ENCODE measurements around the gene GTSE1. TPM values are rescaled to one million over a fixed set of nuclear protein-coding genes. Genes with fewer than 3 reads are reported as not detected.

GTSE1 gene
- total and polyA plus RNA-seq, 9 donors, result 4.4 to 14.1 (median 10.8) TPM

- H3K4me1 ChIP-seq (ENCODE audit: control insufficient read depth, insufficient read depth, low read length), result peaks cover 8% of the 10 kb centered on the region
- DNase-seq, result no peak
- H3K9me3 ChIP-seq (replicated peaks; ENCODE audit: control insufficient read depth, low read depth, low read length), result peaks cover 7% of the 10 kb centered on the region
- peaks cover 6% of the 10 kb centered on the region for H3K27me3 ChIP-seq (ENCODE audit: control insufficient read depth, insufficient read depth, low read length)
- 84% methylated on average over 28 of the region's 35 CpGs for WGBS (ENCODE audit: insufficient coverage)
- no peak overlapping the region for H3K4me3 ChIP-seq (ENCODE audit: low read length)
- H3K36me3 ChIP-seq (ENCODE audit: control insufficient read depth, insufficient read depth, low read length), result peaks cover 5% of the 10 kb centered on the region
- no peak overlapping the region for H3K27ac ChIP-seq (ENCODE audit: low read length)
Observed at GRCh38 chr22:46363611-46364321, 67.1 kb downstream of the GTSE1 start.

- DNase-seq, result no peak
- Histone ChIP-seq H3K4me1 (ENCODE audit: control insufficient read depth, insufficient read depth, low read length) (peaks cover 8% of the 10 kb centered on the region), H3K27me3 (ENCODE audit: control insufficient read depth, insufficient read depth, low read length) (peaks cover 6% of the 10 kb centered on the region), H3K27ac (ENCODE audit: low read length) (no peak overlapping the region), H3K36me3 (ENCODE audit: control insufficient read depth, insufficient read depth, low read length) (peaks cover under 1% of the 10 kb centered on the region), H3K9me3 (replicated peaks; ENCODE audit: control insufficient read depth, low read depth, low read length) (peaks cover 7% of the 10 kb centered on the region), H3K4me3 (ENCODE audit: low read length) (no peak overlapping the region)
- WGBS (ENCODE audit: insufficient coverage), result 74% methylated on average over 26 of the region's 26 CpGs
Observed at GRCh38 chr22:46364341-46365165, 67.9 kb downstream of the GTSE1 start.

GRCh38 chr22:46365166-46365624 is 68.5 kb downstream of the GTSE1 start:
- H3K27ac ChIP-seq (ENCODE audit: low read length), result no peak overlapping the region
- H3K4me3 ChIP-seq (ENCODE audit: low read length), result no peak overlapping the region
- H3K9me3 ChIP-seq (replicated peaks; ENCODE audit: control insufficient read depth, low read depth, low read length), result peaks cover 4% of the 10 kb centered on the region
- 82% methylated on average over 20 of the region's 22 CpGs for WGBS (ENCODE audit: insufficient coverage)
- no peaks in the 10 kb centered on the region for H3K36me3 ChIP-seq (ENCODE audit: control insufficient read depth, insufficient read depth, low read length)
- H3K27me3 ChIP-seq (ENCODE audit: control insufficient read depth, insufficient read depth, low read length), result peaks cover 9% of the 10 kb centered on the region
- no peak for DNase-seq
- peaks cover 8% of the 10 kb centered on the region for H3K4me1 ChIP-seq (ENCODE audit: control insufficient read depth, insufficient read depth, low read length)

GRCh38 chr22:46366327-46366731 is 69.7 kb downstream of the GTSE1 start:
- 77% methylated on average over 14 of the region's 19 CpGs for WGBS (ENCODE audit: insufficient coverage)
- no peaks in the 10 kb centered on the region for H3K9me3 ChIP-seq (replicated peaks; ENCODE audit: control insufficient read depth, low read depth, low read length)
- no peak overlapping the region for H3K4me3 ChIP-seq (ENCODE audit: low read length)
- H3K27me3 ChIP-seq (ENCODE audit: control insufficient read depth, insufficient read depth, low read length), result peaks cover 9% of the 10 kb centered on the region
- no peak for DNase-seq
- H3K4me1 ChIP-seq (ENCODE audit: control insufficient read depth, insufficient read depth, low read length), result peaks cover 8% of the 10 kb centered on the region
- H3K27ac ChIP-seq (ENCODE audit: low read length), result no peak overlapping the region
- H3K36me3 ChIP-seq (ENCODE audit: control insufficient read depth, insufficient read depth, low read length), result no peaks in the 10 kb centered on the region

GRCh38 chr22:46366801-46367706 is 70.4 kb downstream of the GTSE1 start:
- Histone ChIP-seq H3K27ac (ENCODE audit: low read length) (no peak overlapping the region), H3K4me3 (ENCODE audit: low read length) (no peak overlapping the region), H3K36me3 (ENCODE audit: control insufficient read depth, insufficient read depth, low read length) (no peaks in the 10 kb centered on the region), H3K4me1 (ENCODE audit: control insufficient read depth, insufficient read depth, low read length) (peaks cover 7% of the 10 kb centered on the region), H3K9me3 (replicated peaks; ENCODE audit: control insufficient read depth, low read depth, low read length) (no peaks in the 10 kb centered on the region), H3K27me3 (ENCODE audit: control insufficient read depth, insufficient read depth, low read length) (peaks cover 9% of the 10 kb centered on the region)
- DNase-seq, result no peak
- WGBS (ENCODE audit: insufficient coverage), result 61% methylated on average over 44 of the region's 45 CpGs

- peaks cover 10% of the 10 kb centered on the region for H3K27me3 ChIP-seq (ENCODE audit: control insufficient read depth, insufficient read depth, low read length)
- no peak overlapping the region for H3K4me3 ChIP-seq (ENCODE audit: low read length)
- no peaks in the 10 kb centered on the region for H3K36me3 ChIP-seq (ENCODE audit: control insufficient read depth, insufficient read depth, low read length)
- WGBS (ENCODE audit: insufficient coverage), result 27% methylated on average over 12 of the region's 19 CpGs
- no peak overlapping the region for H3K27ac ChIP-seq (ENCODE audit: low read length)
- no peak for DNase-seq
- H3K9me3 ChIP-seq (replicated peaks; ENCODE audit: control insufficient read depth, low read depth, low read length), result no peaks in the 10 kb centered on the region
- H3K4me1 ChIP-seq (ENCODE audit: control insufficient read depth, insufficient read depth, low read length), result peaks cover under 1% of the 10 kb centered on the region
Observed at GRCh38 chr22:46367707-46368191, 71.1 kb downstream of the GTSE1 start.

- Histone ChIP-seq H3K27me3 (ENCODE audit: control insufficient read depth, insufficient read depth, low read length) (peaks cover 11% of the 10 kb centered on the region), H3K27ac (ENCODE audit: low read length) (no peak overlapping the region), H3K36me3 (ENCODE audit: control insufficient read depth, insufficient read depth, low read length) (no peaks in the 10 kb centered on the region), H3K4me1 (ENCODE audit: control insufficient read depth, insufficient read depth, low read length) (no peaks in the 10 kb centered on the region), H3K4me3 (ENCODE audit: low read length) (no peak overlapping the region), H3K9me3 (replicated peaks; ENCODE audit: control insufficient read depth, low read depth, low read length) (no peaks in the 10 kb centered on the region)
- WGBS (ENCODE audit: insufficient coverage), result 76% methylated on average over 11 of the region's 12 CpGs
- DNase-seq, result no peak
Observed at GRCh38 chr22:46368422-46368821, 71.8 kb downstream of the GTSE1 start.

- Histone ChIP-seq H3K4me1 (ENCODE audit: control insufficient read depth, insufficient read depth, low read length) (peaks cover 5% of the 10 kb centered on the region), H3K9me3 (replicated peaks; ENCODE audit: control insufficient read depth, low read depth, low read length) (no peaks in the 10 kb centered on the region), H3K27me3 (ENCODE audit: control insufficient read depth, insufficient read depth, low read length) (peaks cover 11% of the 10 kb centered on the region), H3K27ac (ENCODE audit: low read length) (no peak overlapping the region), H3K36me3 (ENCODE audit: control insufficient read depth, insufficient read depth, low read length) (no peaks in the 10 kb centered on the region), H3K4me3 (ENCODE audit: low read length) (no peak overlapping the region)
- DNase-seq, result no peak
- 80% methylated on average over 24 of the region's 31 CpGs for WGBS (ENCODE audit: insufficient coverage)
Observed at GRCh38 chr22:46368871-46369715, 72.4 kb downstream of the GTSE1 start.
